Endothelial cell of umbilical vein (primary cell): Measurements from ENCODE around the gene GRID1. TPM values are rescaled to one million over a fixed set of nuclear protein-coding genes. Genes with fewer than 3 reads are reported as not detected.

Source experiments
- BruUV-seq: library from RNA; stranded (reverse); fragments of 400-500 nt; replicated peaks from 2 replicates; lab custom pipeline; 2021; lab: Mats Ljungman, UMichigan
- CTCF ChIA-PET: fragments of 300-600, 350-600 bp; sonication (Branson Sonifier 250); formaldehyde crosslinking; loops from one replicate; lab custom pipeline; 2021; ENCODE audit warnings: antibody characterized with exemption, inconsistent platforms; lab: Charles Lee
- POLR2A ChIA-PET: fragments of 300-600, 350-600 bp; sonication (Branson Sonifier 250); formaldehyde crosslinking; loops from one replicate; lab custom pipeline; 2021; ENCODE audit warnings: antibody characterized with exemption, inconsistent platforms; lab: Charles Lee
- DNase-seq: peaks from one replicate; pipeline ENCODE4 v3.0.0-alpha.2; 2011; ENCODE audit warnings: low read depth, low spot score
- FAIRE-seq: peaks from 2 replicates; lab custom pipeline; 2011; peaks lifted over from hg19 to GRCh38; lab: Jason Lieb, UNC
- H2AFZ ChIP-seq: 2 replicates; pipeline ENCODE4 v1.6.0; 2012; ENCODE audit warnings: low read depth, low read length, control low read depth, inconsistent platforms
- H3K27ac ChIP-seq: 2 replicates; pipeline ENCODE4 v1.5.1; 2011; ENCODE audit warnings: low read depth, mild to moderate bottlenecking, control low read depth, low read length, moderate library complexity; ENCODE audit not compliant: insufficient read depth
- H3K27me3 ChIP-seq, 2 experiments: 2 replicates each; pipeline versions ENCODE4 v1.6.0 to v1.6.1; 2011; ENCODE audit warnings: low read length in 2 of 2, mixed read lengths in 1 of 2; ENCODE audit not compliant: control insufficient read depth in 2 of 2, insufficient read depth in 2 of 2
- H3K36me3 ChIP-seq, 2 experiments: 2 replicates in 1 of 2; 3 replicates in 1 of 2; pipeline ENCODE4 v1.5.1; 2011; ENCODE audit warnings: low read length in 2 of 2, mild to moderate bottlenecking in 1 of 2, moderate library complexity in 1 of 2; ENCODE audit not compliant: control insufficient read depth in 2 of 2, insufficient read depth in 2 of 2; ENCODE audit errors: extremely low read depth in 1 of 2
- H3K4me1 ChIP-seq: 3 replicates; pipeline ENCODE4 v1.5.1; 2011; ENCODE audit warnings: mild to moderate bottlenecking, low read length; ENCODE audit not compliant: control insufficient read depth, insufficient read depth; ENCODE audit errors: extremely low read depth
- H3K4me2 ChIP-seq: 2 replicates; pipeline ENCODE4 v1.6.1; 2011; ENCODE audit warnings: low read length, control low read depth, mixed read lengths; ENCODE audit not compliant: insufficient read depth
- H3K4me3 ChIP-seq, 3 experiments: fragments of 200-600 bp in 1 of 3; sonication (generic), shearing (Covaris generic) in 1 of 3; replicated peaks in 1 of 3; 2 replicates each; pipeline ENCODE4 v1.5.1; 2011 to 2016; ENCODE audit warnings: control low read depth in 3 of 3, low read length in 3 of 3, mild to moderate bottlenecking in 2 of 3, inconsistent platforms in 1 of 3, low read depth in 1 of 3, moderate library complexity in 1 of 3; ENCODE audit not compliant: insufficient read depth in 1 of 3
- H3K79me2 ChIP-seq: 2 replicates; pipeline ENCODE4 v1.6.0; 2012; ENCODE audit warnings: low read length, inconsistent platforms; ENCODE audit not compliant: control insufficient read depth, insufficient read depth
- H3K9ac ChIP-seq: replicated peaks from 2 replicates; pipeline ENCODE3; 2011; ENCODE audit warnings: low read length, control low read depth; ENCODE audit not compliant: insufficient read depth; ENCODE audit errors: extremely low read depth
- H3K9me1 ChIP-seq: replicated peaks from 3 replicates; pipeline ENCODE4 v1.6.0; 2011; ENCODE audit warnings: mild to moderate bottlenecking, low read length; ENCODE audit not compliant: control insufficient read depth, insufficient read depth; ENCODE audit errors: extremely low read depth
- H3K9me3 ChIP-seq: replicated peaks from 2 replicates; pipeline ENCODE4 v1.5.1; 2012; ENCODE audit warnings: low read length, inconsistent platforms; ENCODE audit not compliant: control insufficient read depth, insufficient read depth
- H4K20me1 ChIP-seq: replicated peaks from 2 replicates; pipeline ENCODE3; 2011; ENCODE audit warnings: mild to moderate bottlenecking, low read length; ENCODE audit not compliant: control insufficient read depth, insufficient read depth; ENCODE audit errors: extremely low read depth
- CTCF ChIP-seq, 2 donors: IDR thresholded peaks; 1 replicate in 1 of 2; 2 replicates in 1 of 2; pipeline ENCODE4 v1.5.1; 2011; ENCODE audit warnings: low read length in 2 of 2, mild to moderate bottlenecking in 2 of 2, moderate library complexity in 2 of 2, control low read depth in 1 of 2, inconsistent platforms in 1 of 2, low read depth in 1 of 2; ENCODE audit not compliant: insufficient read depth in 1 of 2; ENCODE audit errors: extremely low read depth in 1 of 2
- EZH2 ChIP-seq: IDR thresholded peaks from 2 replicates; pipeline ENCODE4 v1.6.1; 2012; ENCODE audit warnings: borderline replicate concordance, low read depth, mild to moderate bottlenecking, moderate library complexity, low read length, inconsistent platforms; ENCODE audit not compliant: severe bottlenecking
- FOS ChIP-seq: IDR thresholded peaks from 2 replicates; pipeline ENCODE4 v1.6.1; 2011; ENCODE audit warnings: mild to moderate bottlenecking, low read length, moderate library complexity, borderline replicate concordance; ENCODE audit not compliant: insufficient read depth
- GATA2 ChIP-seq: IDR thresholded peaks from 2 replicates; pipeline ENCODE4 v1.7.0; 2011; ENCODE audit warnings: low read depth, mild to moderate bottlenecking, moderate library complexity, mixed read lengths, low read length; ENCODE audit not compliant: insufficient read length, insufficient read depth
- JUN ChIP-seq: IDR thresholded peaks from 2 replicates; pipeline ENCODE4 v1.6.1; 2011; ENCODE audit warnings: borderline replicate concordance, low read depth; ENCODE audit not compliant: insufficient read length, insufficient read depth
- MAX ChIP-seq: IDR thresholded peaks from 2 replicates; pipeline ENCODE4 v1.6.1; 2011; ENCODE audit not compliant: insufficient read depth, insufficient read length
- MYC ChIP-seq: IDR thresholded peaks from one replicate; pipeline ENCODE4 v1.6.1; 2011; ENCODE audit warnings: mild to moderate bottlenecking, low read depth, low read length
- POLR2A ChIP-seq: IDR thresholded peaks from 2 replicates; pipeline ENCODE4 v1.6.1; 2012; ENCODE audit warnings: low read depth, mild to moderate bottlenecking, control low read depth, low read length
- POLR2AphosphoS5 ChIP-seq: IDR thresholded peaks from 2 replicates; pipeline ENCODE4 v1.6.1; 2012; ENCODE audit warnings: low read depth, mild to moderate bottlenecking, control low read depth, low read length, moderate library complexity; ENCODE audit not compliant: insufficient read depth
- dilution Hi-C: fragments of 300-500 bp; cut with MboI; formaldehyde crosslinking; loops from one replicate; pipeline ENCODE4 v1.15.0; 2019; ENCODE audit warnings: low sequenced_read_pairs; ENCODE audit not compliant: extremely low pct_ligation_motif_present
- intact Hi-C: fragments of 100-400 bp; cut with micrococcal nuclease; formaldehyde crosslinking; loops from one replicate; pipeline ENCODE4 v1.10.0; 2022
- polyA plus RNA-seq, 4 experiments: library from polyadenylated mRNA; depleted of rRNA in 3 of 4; stranded (reverse) in 3 of 4; unstranded in 1 of 4; fragments of >200 nt; gene quantifications; 2 replicates each; pipeline versions ENCODE4 v1.2.1 to v1.2.3, GENCODE V29; 2011 to 2012; ENCODE audit warnings: missing spikeins in 1 of 4
- total RNA-seq: library from RNA; stranded (reverse); gene quantifications from 2 replicates; pipeline ENCODE4 v1.2.3, GENCODE V29; 2021

The GRID1 gene
- total and polyA plus RNA-seq, 2 donors (not counting 3 experiments of a cell fraction or from before 2014, with no cell fraction given): not detected

- Histone ChIP-seq H3K36me3 (no peaks in the 10 kb centered on the region), H3K27me3 (no peaks in the 10 kb centered on the region), H3K4me1 (no peaks in the 10 kb centered on the region), H3K4me3 (no peak overlapping the region), H3K27ac (no peak overlapping the region), H3K9me3 (no peaks in the 10 kb centered on the region), H3K79me2 (no peaks in the 10 kb centered on the region), H3K9ac (no peak overlapping the region), H4K20me1 (no peaks in the 10 kb centered on the region), H3K9me1 (no peaks in the 10 kb centered on the region), H3K4me2 (no peak overlapping the region), H2AFZ (no peak overlapping the region)
- dilution Hi-C loops (no loop called here), intact Hi-C loops (no loop called here)
- POLR2A ChIA-PET: no interaction called here
- CTCF ChIA-PET: no interaction called here
- FAIRE-seq: no peak
- TF ChIP-seq MAX (no peak), POLR2AphosphoS5 (no peak), JUN (no peak), EZH2 (no peak), CTCF (IDR thresholded peaks at IDR 0.05; ENCODE audit: extremely low read depth in 1 of 2, insufficient read depth in 1 of 2, low read depth in 1 of 2, low read length in 2 of 2) (no peak), FOS (no peak), POLR2A (no peak), MYC (no peak), GATA2 (no peak)
- BruUV-seq: no TSS peak
- DNase-seq: no peak
Measured at GRCh38 chr10:86177537-86178155, 188.9 kb downstream of the GRID1 start.
